Esophagus muscularis mucosa (tissue), 4 donors: ENCODE results near the gene NBPF15. TPM values are rescaled to one million over a fixed set of nuclear protein-coding genes. Genes with fewer than 3 reads are reported as not detected.
"Not testable (repeated sequence)": the region's sequence is repeated elsewhere in the genome, so short reads cannot be mapped to it uniquely, and the experiment has no call there.

Experiments
- DNase-seq: peaks from one replicate; pipeline ENCODE4 v3.0.0-alpha.2; 2017; ENCODE audit errors: extremely low spot score
- H3K27ac ChIP-seq, 4 donors: fragments of 200-600 bp; sonication (generic); replicated peaks in 1 of 4; 1 replicate in 3 of 4; 2 replicates in 1 of 4; pipeline ENCODE4 v1.5.1; 2016 to 2019; ENCODE audit warnings: mild to moderate bottlenecking in 1 of 4
- H3K27me3 ChIP-seq, 4 donors: fragments of 200-600 bp; sonication (generic); one replicate each; pipeline versions ENCODE4 v1.5.1 to v1.6.0; 2016 to 2019
- H3K36me3 ChIP-seq, 4 donors: fragments of 200-600 bp; sonication (generic); one replicate each; pipeline ENCODE4 v1.5.1; 2016 to 2019
- H3K4me1 ChIP-seq, 4 donors: fragments of 200-600 bp; sonication (generic); one replicate each; pipeline ENCODE4 v1.5.1; 2016 to 2019
- H3K4me3 ChIP-seq, 4 donors: fragments of 200-600 bp; sonication (generic); 1 replicate in 2 of 4; 2 replicates in 2 of 4; pipeline ENCODE4 v1.5.1; 2016 to 2019; ENCODE audit warnings: mild to moderate bottlenecking in 4 of 4, moderate library complexity in 1 of 4
- H3K9me3 ChIP-seq, 4 donors: fragments of 200-600 bp; sonication (generic); 1 replicate in 3 of 4; 2 replicates in 1 of 4; pipeline ENCODE4 v1.5.1; 2016 to 2019
- POLR2A ChIP-seq: fragments of 450-650 bp; IDR thresholded peaks from one replicate; pipeline ENCODE4 v1.6.1; 2017; ENCODE audit warnings: antibody characterized with exemption, moderate library complexity, mild to moderate bottlenecking, low read depth
- POLR2AphosphoS5 ChIP-seq, 2 donors: sonication (generic); formaldehyde crosslinking; IDR thresholded peaks; one replicate each; pipeline ENCODE4 v1.6.1; 2017; ENCODE audit warnings: antibody characterized with exemption in 2 of 2
- WGBS: methylation state at CpG from one replicate; pipeline ENCODE4 v1.1.5; 2018; 5-methylcytosine and 5-hydroxymethylcytosine counted together
- intact Hi-C: fragments of 100-400 bp; cut with DNase I; formaldehyde crosslinking; loops from one replicate; pipeline ENCODE4 v1.15.1; 2023
- small RNA-seq, 3 donors: library from RNA; depleted of rRNA; stranded (forward); fragments of <200 nt; gene quantifications; one replicate each; pipeline ENCODE3, GENCODE V24; 2016
- total RNA-seq, 4 donors: library from RNA; depleted of rRNA; stranded (reverse); fragments of >200 nt; gene quantifications; one replicate each; pipeline versions ENCODE4 v1.1.0 to v1.2.1, GENCODE V29; 2016

The NBPF15 gene
- total RNA-seq, 4 donors from 2014 or later, result 14.1 to 27.8 (median 18.4) TPM

DNA sequence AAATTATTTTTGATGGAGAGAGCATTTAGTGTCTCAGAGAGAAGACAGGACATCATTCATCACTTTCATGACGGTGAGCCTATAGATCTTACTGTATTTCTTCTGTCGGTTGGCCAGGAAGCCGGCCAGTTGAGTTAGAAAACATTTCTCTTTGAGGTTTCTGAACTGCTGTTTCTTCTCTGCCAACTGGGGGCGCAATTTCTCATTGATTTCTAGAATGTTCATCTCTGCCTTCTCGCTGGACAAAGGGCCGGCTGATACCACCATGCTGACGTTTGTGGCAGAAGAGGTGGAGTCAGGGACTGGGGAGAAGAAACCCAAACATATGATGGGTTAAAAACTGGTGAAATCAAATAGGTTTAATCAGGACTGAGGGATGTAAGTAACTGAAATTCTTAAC lies 21.7 kb downstream of the NBPF15 start:
- H3K4me1 ChIP-seq, H3K4me3 ChIP-seq, H3K27ac ChIP-seq, H3K9me3 ChIP-seq, H3K27me3 ChIP-seq, DNase-seq, intact Hi-C loops: not testable (repeated sequence)
- 27% methylated on average over 4 of the region's 7 CpGs for WGBS
- peaks cover 0 to 13% (median 3%) of the 10 kb centered on the region in 4 donors for H3K36me3 ChIP-seq

DNA sequence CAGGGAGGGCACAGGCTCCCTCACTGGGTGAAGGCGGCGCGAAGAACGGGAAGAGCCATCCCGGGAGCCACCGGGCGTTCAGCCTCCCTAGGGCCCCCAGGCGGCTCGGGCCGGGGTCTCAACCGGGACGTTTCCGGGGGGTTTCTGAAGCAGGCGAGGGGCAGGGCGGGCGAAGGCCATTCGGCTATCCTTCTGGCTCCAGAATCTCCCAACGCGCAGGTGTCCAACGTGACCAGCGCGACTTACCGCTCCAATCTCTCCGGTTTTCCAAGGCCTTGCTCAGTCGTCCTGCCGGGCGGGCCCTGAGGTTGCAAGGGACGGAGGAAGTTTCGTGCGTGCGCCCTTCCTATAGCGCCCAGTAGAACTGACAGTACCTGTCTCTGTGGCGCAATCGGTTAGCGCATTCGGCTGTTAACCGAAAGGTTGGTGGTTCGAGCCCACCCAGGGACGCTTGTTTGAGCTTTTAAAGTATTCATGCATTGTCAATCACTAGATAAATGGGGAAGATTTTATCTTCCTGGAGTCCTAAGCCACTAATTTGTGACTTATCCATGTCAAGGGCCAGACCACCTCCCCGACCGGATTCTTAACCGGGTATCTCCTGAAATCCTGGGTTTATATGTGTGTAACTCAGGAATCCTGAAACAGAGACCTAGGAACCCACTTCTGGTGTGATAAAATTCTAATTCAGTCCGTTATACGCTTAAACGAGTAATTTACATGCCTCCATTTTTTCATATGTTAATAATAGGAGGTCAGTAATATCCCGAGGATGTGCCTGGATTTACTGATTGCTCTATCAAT lies 42.4 kb downstream of the NBPF15 start:
- peak in 1 of 2 donors; percentile 42 for TF ChIP-seq POLR2AphosphoS5 (IDR thresholded peaks at IDR 0.05)
- 0% methylated on average over 12 of the region's 46 CpGs for WGBS
- H3K27ac ChIP-seq, result peak overlapping the region; percentile 79 to 85 (median 84)

DNA sequence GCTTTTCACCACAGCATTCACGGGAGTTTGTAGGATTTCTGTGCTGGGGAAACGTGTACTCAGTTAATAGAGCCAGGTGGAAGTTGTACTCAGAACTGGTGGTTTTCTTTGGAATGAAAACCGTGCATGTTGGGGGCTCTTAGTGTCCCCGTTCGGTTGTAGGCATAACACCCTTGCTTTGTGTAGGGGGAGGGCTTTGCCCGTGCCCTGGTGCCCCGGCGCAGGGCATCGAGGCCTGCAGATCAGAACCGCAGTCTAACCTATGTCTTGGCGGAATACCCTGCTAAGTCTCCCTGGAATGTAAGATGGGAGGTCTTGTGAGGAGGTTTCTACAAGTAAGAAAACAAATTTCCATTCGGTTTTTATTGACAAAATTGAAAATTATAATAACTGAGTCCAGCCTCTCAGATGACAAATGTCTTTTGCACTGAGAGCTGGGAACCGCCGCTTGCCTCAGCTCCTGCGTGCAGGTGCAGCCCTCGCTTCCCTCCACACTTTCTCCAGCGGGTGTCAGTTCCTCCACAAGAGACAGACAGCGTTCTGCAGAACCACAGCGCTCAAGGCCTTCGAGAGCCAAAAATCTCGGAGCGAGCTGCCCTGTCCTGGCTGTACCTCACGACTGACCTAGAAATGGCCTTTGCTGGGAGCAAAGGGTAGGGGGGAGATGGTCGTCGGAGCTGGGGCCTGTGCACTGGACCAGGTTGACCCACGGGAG lies 47.9 kb downstream of the NBPF15 start:
- Histone ChIP-seq H3K4me3 (peak overlapping the region; percentile 47 to 67 (median 56)), H3K27ac (peak overlapping the region; percentile 78 to 85 (median 83))
- H3K9me3 ChIP-seq, DNase-seq, H3K36me3 ChIP-seq, intact Hi-C loops, H3K4me1 ChIP-seq, H3K27me3 ChIP-seq: not testable (repeated sequence)
- 20% methylated on average over 2 of the region's 26 CpGs for WGBS

More for the DNA sequence above, 42.4 kb downstream of the NBPF15 start:
- intact Hi-C loops, H3K4me1 ChIP-seq, H3K27me3 ChIP-seq, DNase-seq, H3K9me3 ChIP-seq: not testable (repeated sequence)
- peaks cover 0 to 16% (median 10%) of the 10 kb centered on the region in 4 donors for H3K36me3 ChIP-seq
- peak overlapping the region; percentile 51 to 67 (median 56) for H3K4me3 ChIP-seq

DNA sequence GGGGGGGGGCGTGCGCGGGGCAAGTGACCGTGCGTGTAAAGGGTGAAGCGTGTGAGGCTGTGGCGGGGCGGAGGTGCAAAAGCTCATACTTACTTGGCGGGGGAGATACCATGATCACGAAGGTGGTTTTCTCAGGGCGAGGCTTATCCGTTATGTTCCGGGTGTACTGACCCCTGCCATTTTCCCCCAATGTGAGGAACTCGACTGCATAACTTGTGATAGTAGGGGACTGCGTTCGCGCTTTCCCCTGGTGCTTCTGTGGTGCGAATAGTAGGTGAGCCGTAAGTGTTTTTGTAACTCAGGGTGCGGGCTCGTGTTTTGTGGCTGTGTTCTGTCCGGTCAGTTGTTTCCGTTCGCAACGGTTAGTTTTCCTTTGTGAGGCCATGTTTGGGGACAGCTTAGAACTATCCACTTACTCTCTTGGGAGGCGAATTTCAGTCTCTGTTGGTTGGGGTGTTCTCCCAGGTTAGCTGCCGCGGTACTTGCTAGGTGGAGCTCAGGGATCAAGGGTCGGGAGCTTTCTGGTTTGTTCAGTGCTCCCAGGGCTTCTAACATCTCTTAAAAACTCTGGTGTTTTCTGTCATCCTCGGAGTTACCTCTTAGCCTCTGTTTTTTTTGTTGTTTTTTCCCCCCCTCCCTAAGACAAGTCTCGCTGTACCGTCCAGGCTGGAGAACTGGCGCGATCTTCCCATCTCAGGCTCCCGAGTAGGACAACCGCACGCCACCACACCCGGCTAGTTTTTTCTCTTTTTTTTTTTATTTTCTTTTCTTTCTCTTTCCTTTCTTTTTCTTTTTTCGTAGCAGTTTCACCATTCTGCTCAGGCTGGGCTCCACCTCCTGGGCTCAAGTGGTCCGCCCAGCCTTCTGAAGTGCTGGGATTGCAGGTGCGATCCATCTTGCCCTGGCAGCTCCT lies 48.7 kb downstream of the NBPF15 start:
- WGBS, result 2% methylated on average over 33 of the region's 41 CpGs
- H3K27me3 ChIP-seq, H3K36me3 ChIP-seq, intact Hi-C loops, H3K4me1 ChIP-seq, H3K9me3 ChIP-seq: not testable (repeated sequence)
- Histone ChIP-seq H3K27ac (peak overlapping the region; percentile 78 to 85 (median 83)), H3K4me3 (peak overlapping the region; percentile 47 to 67 (median 56))
- peak; percentile 100 for TF ChIP-seq POLR2A
- peak; percentile 75 to 99 for TF ChIP-seq POLR2AphosphoS5 (IDR thresholded peaks at IDR 0.05)
- DNase-seq, result peak; percentile 97

DNA sequence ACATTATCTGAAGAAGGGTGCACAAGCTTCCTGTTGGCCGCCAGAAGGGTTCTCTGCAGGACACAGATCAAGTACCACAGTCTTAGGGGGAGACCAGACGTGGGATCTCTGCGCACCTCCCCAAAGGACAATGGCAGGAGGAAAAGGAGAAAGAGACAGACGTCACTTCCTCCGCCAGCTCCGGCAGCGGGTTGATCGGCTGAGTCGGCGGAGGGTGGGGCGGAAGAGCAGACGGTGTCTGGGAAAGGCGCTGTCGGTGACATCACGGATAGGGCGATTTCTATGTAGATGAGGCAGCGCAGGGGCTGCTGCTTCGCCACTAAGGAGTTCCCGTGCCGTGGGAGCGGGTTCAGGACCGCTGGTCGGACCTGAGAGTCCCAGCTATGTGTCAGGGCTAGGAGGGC lies 49.4 kb downstream of the NBPF15 start:
- DNase-seq, H3K9me3 ChIP-seq, H3K36me3 ChIP-seq, intact Hi-C loops, H3K27me3 ChIP-seq, H3K4me1 ChIP-seq: not testable (repeated sequence)
- H3K4me3 ChIP-seq, result peak overlapping the region; percentile 47 to 67 (median 56)
- peak in 1 of 2 donors; percentile 42 for TF ChIP-seq POLR2AphosphoS5 (IDR thresholded peaks at IDR 0.05)
- peak overlapping the region; percentile 78 to 85 (median 83) for H3K27ac ChIP-seq
- 2% methylated on average over 13 of the region's 23 CpGs for WGBS

DNA sequence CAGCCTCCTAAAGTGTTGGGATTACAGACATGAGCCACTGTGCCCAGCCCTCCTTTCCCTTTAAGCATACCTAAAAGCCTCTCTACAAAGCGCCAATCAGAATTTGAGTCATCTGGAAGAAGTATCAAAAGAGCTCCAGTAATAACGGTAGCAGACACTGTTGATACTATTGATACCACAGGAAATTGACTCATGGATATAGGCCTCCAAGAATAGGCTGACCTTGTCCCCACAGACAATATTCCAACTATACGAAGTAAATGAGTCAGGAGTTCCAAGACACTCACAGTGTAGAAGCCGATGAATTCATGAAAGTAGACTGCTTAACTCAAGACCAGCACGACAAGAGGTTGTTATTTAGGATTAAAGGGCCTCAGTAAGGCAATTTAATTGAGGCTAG lies 58.7 kb downstream of the NBPF15 start:
- WGBS, result no CpG with 5 or more reads among the region's 5 CpGs
- H3K27ac ChIP-seq, DNase-seq, intact Hi-C loops, H3K4me3 ChIP-seq, H3K4me1 ChIP-seq, H3K9me3 ChIP-seq, H3K27me3 ChIP-seq, H3K36me3 ChIP-seq: not testable (repeated sequence)

DNA sequence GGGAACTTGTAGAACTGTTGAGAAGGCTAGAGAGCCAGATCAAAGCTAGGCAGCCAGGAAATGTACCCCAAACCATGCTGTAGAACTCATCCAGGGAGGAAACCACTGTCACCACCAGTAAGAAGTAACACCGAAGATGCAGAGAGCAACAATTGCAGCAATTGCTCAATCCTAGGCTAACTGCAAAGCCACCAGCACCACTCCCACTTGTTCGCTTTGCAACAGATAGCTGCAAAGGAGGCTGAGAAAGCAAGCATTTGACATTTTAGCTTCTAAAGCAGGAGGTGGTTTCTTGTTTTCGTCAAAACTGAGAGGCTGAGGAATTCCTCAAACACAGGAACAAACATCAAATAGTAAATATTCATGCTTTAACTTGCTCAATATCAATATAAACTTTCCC lies 89.8 kb downstream of the NBPF15 start:
- no CpG with 5 or more reads among the region's 3 CpGs for WGBS
- H3K4me3 ChIP-seq, result not testable (repeated sequence)

More for the DNA sequence above, 89.8 kb downstream of the NBPF15 start:
- H3K27me3 ChIP-seq, H3K4me1 ChIP-seq, H3K9me3 ChIP-seq, DNase-seq, H3K36me3 ChIP-seq, intact Hi-C loops, H3K27ac ChIP-seq: not testable (repeated sequence)

Small RNAs within 50 kb of the gene (small RNA-seq; reads per million reads assigned to genes)
- gene AC246785.4 (0 reads per million in 3 donors), gene RNVU1-15 (0 to 3.2 (median 2.1) reads per million in 3 donors)

Other genes with a start within 250 kb of the NBPF15 start
- not detected for gene PPIAL4E, start 88.0 kb downstream of the NBPF15 start, total RNA-seq
- not detected for gene PPIAL4F, start 131.2 kb upstream of the NBPF15 start, total RNA-seq